ENCODE data around the gene BNC2. TPM values are rescaled to one million over a fixed set of nuclear protein-coding genes. Genes with fewer than 3 reads are reported as not detected.

Gene BNC2
- total and polyA plus RNA-seq, 2 experiments from 2014 or later, result 19.3 to 20.7 TPM

GRCh38 chr9:16555802-16556201 is 314.7 kb downstream of the BNC2 start:
- Histone ChIP-seq H3K79me2 (no peaks in the 10 kb centered on the region), H3K4me1 (ENCODE audit: insufficient read depth) (no peaks in the 10 kb centered on the region), H3K27ac (no peak overlapping the region), H4K20me1 (ENCODE audit: insufficient read depth, poor library complexity, severe bottlenecking) (no peaks in the 10 kb centered on the region), H3K4me3 (no peak overlapping the region), H3K27me3 (no peaks in the 10 kb centered on the region), H3K36me3 (replicated peaks; ENCODE audit: insufficient read depth, low read depth) (no peaks in the 10 kb centered on the region), H3K9me3 (ENCODE audit: low read depth) (no peaks in the 10 kb centered on the region), H2AFZ (no peak overlapping the region), H3K4me2 (no peak overlapping the region), H3K9me2 (replicated peaks; ENCODE audit: insufficient read depth) (no peaks in the 10 kb centered on the region)
- no peak for DNase-seq (ENCODE audit: low spot score)
- WGBS (ENCODE audit: low lambda C conversion rate, missing lambda C conversion rate), result 100% methylated on average over 1 of the region's 1 CpG
- TF ChIP-seq EZH2phosphoT487 (IDR thresholded peaks at IDR 0.05; ENCODE audit: low read depth, severe bottlenecking, unreplicated experiment) (no peak), CTCF (IDR thresholded peaks at IDR 0.05; ENCODE audit: poor library complexity) (no peak), EZH2 (IDR thresholded peaks at IDR 0.05; ENCODE audit: borderline replicate concordance) (no peak)

- Histone ChIP-seq H4K20me1 (ENCODE audit: insufficient read depth, poor library complexity, severe bottlenecking) (no peaks in the 10 kb centered on the region), H3K4me2 (no peak overlapping the region), H3K36me3 (replicated peaks; ENCODE audit: insufficient read depth, low read depth) (no peaks in the 10 kb centered on the region), H3K4me1 (ENCODE audit: insufficient read depth) (no peaks in the 10 kb centered on the region), H3K27ac (no peak overlapping the region), H3K9me3 (ENCODE audit: low read depth) (no peaks in the 10 kb centered on the region), H2AFZ (no peak overlapping the region), H3K27me3 (no peaks in the 10 kb centered on the region), H3K4me3 (no peak overlapping the region), H3K9me2 (replicated peaks; ENCODE audit: insufficient read depth) (no peaks in the 10 kb centered on the region), H3K79me2 (no peaks in the 10 kb centered on the region)
- no peak for DNase-seq (ENCODE audit: low spot score)
- no peak for TF ChIP-seq CTCF (IDR thresholded peaks at IDR 0.05; ENCODE audit: poor library complexity)
- no peak for TF ChIP-seq EZH2phosphoT487 (IDR thresholded peaks at IDR 0.05; ENCODE audit: low read depth, severe bottlenecking, unreplicated experiment)
- TF ChIP-seq EZH2 (IDR thresholded peaks at IDR 0.05; ENCODE audit: borderline replicate concordance), result no peak
- 61% methylated on average over 7 of the region's 7 CpGs for WGBS (ENCODE audit: low lambda C conversion rate, missing lambda C conversion rate)
These were observed 316.5 kb downstream of the BNC2 start for GRCh38 chr9:16553869-16554540.

- whole genome bisulfite sequencing (ENCODE audit: low lambda C conversion rate, missing lambda C conversion rate), result 76% methylated on average over 15 of the region's 15 CpGs
These were observed 318.2 kb downstream of the BNC2 start for GRCh38 chr9:16552252-16552651.

More at GRCh38 chr9:16552252-16552651, 318.2 kb downstream of the BNC2 start:
- no peak overlapping the region for H3K4me2 ChIP-seq
- H3K79me2 ChIP-seq, result no peaks in the 10 kb centered on the region
- no peaks in the 10 kb centered on the region for H3K36me3 ChIP-seq (replicated peaks; ENCODE audit: insufficient read depth, low read depth)
- DNase-seq (ENCODE audit: low spot score), result no peak
- no peak overlapping the region for H2AFZ ChIP-seq
- no peaks in the 10 kb centered on the region for H3K4me1 ChIP-seq (ENCODE audit: insufficient read depth)
- H3K9me2 ChIP-seq (replicated peaks; ENCODE audit: insufficient read depth), result no peaks in the 10 kb centered on the region
- no peak overlapping the region for H3K27ac ChIP-seq
- H3K9me3 ChIP-seq (ENCODE audit: low read depth), result no peaks in the 10 kb centered on the region
- H3K4me3 ChIP-seq, result no peak overlapping the region
- H3K27me3 ChIP-seq, result no peaks in the 10 kb centered on the region
- TF ChIP-seq EZH2phosphoT487 (IDR thresholded peaks at IDR 0.05; ENCODE audit: low read depth, severe bottlenecking, unreplicated experiment) (no peak), CTCF (IDR thresholded peaks at IDR 0.05; ENCODE audit: poor library complexity) (no peak), EZH2 (IDR thresholded peaks at IDR 0.05; ENCODE audit: borderline replicate concordance) (no peak)
- no peaks in the 10 kb centered on the region for H4K20me1 ChIP-seq (ENCODE audit: insufficient read depth, poor library complexity, severe bottlenecking)
